HG03066 (cell line): Measurements from ENCODE around the gene NAALADL2.
A peak's percentile ranks its signal among the peaks of the same experiment; 100 is the strongest.
"Not testable (repeated sequence)": the region's sequence is repeated elsewhere in the genome, so short reads cannot be mapped to it uniquely, and the experiment has no call there.

Experiments
- ATAC-seq: cut with Tn5 transposase; IDR thresholded peaks from one replicate; pipeline ENCODE4 v1.9.1; 2021; ENCODE audit warnings: low read depth; ENCODE audit not compliant: unreplicated experiment

Gene NAALADL2

GRCh38 chr3:175443682-175444081, 584.5 kb downstream of the NAALADL2 start:
- ATAC-seq: no peak

GRCh38 chr3:175445741-175446140, 586.6 kb downstream of the NAALADL2 start:
- no peak for ATAC-seq

GRCh38 chr3:175447521-175447920, 588.4 kb downstream of the NAALADL2 start:
- no peak for ATAC-seq

- no peak for ATAC-seq
Observed at GRCh38 chr3:175453361-175453760, 594.2 kb downstream of the NAALADL2 start.

- ATAC-seq: no peak
Observed at GRCh38 chr3:175456466-175456865, 597.3 kb downstream of the NAALADL2 start.

GRCh38 chr3:175457301-175457700, 598.2 kb downstream of the NAALADL2 start:
- ATAC-seq: no peak

- ATAC-seq: not testable (repeated sequence)
Observed at GRCh38 chr3:175460849-175461399, 601.8 kb downstream of the NAALADL2 start.

- no peak for ATAC-seq
Observed at GRCh38 chr3:175464362-175464761, 605.2 kb downstream of the NAALADL2 start.

- no peak for ATAC-seq
Observed at GRCh38 chr3:175469124-175469523, 610.0 kb downstream of the NAALADL2 start.

- ATAC-seq: no peak
Observed at GRCh38 chr3:175475765-175476164, 616.6 kb downstream of the NAALADL2 start.

- no peak for ATAC-seq
Observed at GRCh38 chr3:175476489-175476888, 617.4 kb downstream of the NAALADL2 start.

- ATAC-seq: peak; percentile 93
Observed at GRCh38 chr3:175477651-175478224, 618.6 kb downstream of the NAALADL2 start.

- ATAC-seq: no peak
Observed at GRCh38 chr3:175478301-175478700, 619.2 kb downstream of the NAALADL2 start.

GRCh38 chr3:175479175-175479574, 620.0 kb downstream of the NAALADL2 start:
- no peak for ATAC-seq

GRCh38 chr3:175479800-175480199, 620.7 kb downstream of the NAALADL2 start:
- no peak for ATAC-seq

GRCh38 chr3:175484666-175485065, 625.5 kb downstream of the NAALADL2 start:
- ATAC-seq: peak; percentile 35

GRCh38 chr3:175485436-175485835, 626.3 kb downstream of the NAALADL2 start:
- no peak for ATAC-seq

GRCh38 chr3:175486255-175486654, 627.1 kb downstream of the NAALADL2 start:
- ATAC-seq: peak; percentile 53

- peak; percentile 60 for ATAC-seq
Observed at GRCh38 chr3:175489406-175489805, 630.3 kb downstream of the NAALADL2 start.

- ATAC-seq: no peak
Observed at GRCh38 chr3:175493301-175493700, 634.2 kb downstream of the NAALADL2 start.

GRCh38 chr3:175495331-175495730, 636.2 kb downstream of the NAALADL2 start:
- ATAC-seq: peak; percentile 75

- no peak for ATAC-seq
Observed at GRCh38 chr3:175502155-175502554, 643.0 kb downstream of the NAALADL2 start.
